Spinal cord (tissue), 10 donors: ENCODE data around the gene TFF2. TPM values are rescaled to one million over a fixed set of nuclear protein-coding genes. Genes with fewer than 3 reads are reported as not detected.
A peak's percentile ranks its signal among the peaks of the same experiment; 100 is the strongest.

Experiments used
- DNase-seq, 6 donors: peaks; one replicate each; pipeline versions ENCODE4 v3.0.0 to v3.0.0-alpha.2; 2013 to 2015; ENCODE audit warnings: low spot score in 6 of 6, low read depth in 4 of 6
- H3K27ac ChIP-seq: one replicate; pipeline ENCODE4 v1.5.1; 2013; ENCODE audit warnings: low read depth, low read length, control low read depth
- H3K27me3 ChIP-seq: one replicate; pipeline ENCODE4 v1.6.1; 2013; ENCODE audit warnings: low read length; ENCODE audit not compliant: control insufficient read depth, insufficient read depth
- H3K36me3 ChIP-seq: one replicate; pipeline ENCODE4 v1.6.1; 2013; ENCODE audit warnings: low read length; ENCODE audit not compliant: control insufficient read depth, insufficient read depth
- H3K4me1 ChIP-seq: one replicate; pipeline ENCODE4 v1.6.1; 2013; ENCODE audit warnings: low read length; ENCODE audit not compliant: control insufficient read depth, insufficient read depth
- H3K4me3 ChIP-seq: one replicate; pipeline ENCODE4 v1.5.1; 2013; ENCODE audit warnings: low read depth, low read length, control low read depth
- H3K9me3 ChIP-seq: one replicate; pipeline ENCODE4 v1.6.1; 2013; ENCODE audit warnings: low read length; ENCODE audit not compliant: control insufficient read depth, insufficient read depth
- WGBS: methylation state at CpG from one replicate; pipeline ENCODE4 v1.1.5; 2013; ENCODE audit warnings: missing lambda C conversion rate; ENCODE audit not compliant: insufficient coverage; 5-methylcytosine and 5-hydroxymethylcytosine counted together
- polyA plus RNA-seq, 2 donors: library from polyadenylated mRNA; unstranded; fragments of 120-200 nt; gene quantifications; one replicate each; pipeline ENCODE4 v1.2.1, GENCODE V29; 2013; ENCODE audit not compliant: insufficient read length in 2 of 2
- total RNA-seq, 2 donors: library from RNA; depleted of rRNA in 1 of 2; stranded (reverse); fragments of 120-200 nt in 1 of 2; fragments of >200 nt in 1 of 2; gene quantifications; one replicate each; pipeline versions ENCODE4 v1.2.3 to v1.2.4, GENCODE V29; 2013 to 2014
- donor health status: healthy.

TFF2 gene
- total and polyA plus RNA-seq, 4 donors = not detected

DNA sequence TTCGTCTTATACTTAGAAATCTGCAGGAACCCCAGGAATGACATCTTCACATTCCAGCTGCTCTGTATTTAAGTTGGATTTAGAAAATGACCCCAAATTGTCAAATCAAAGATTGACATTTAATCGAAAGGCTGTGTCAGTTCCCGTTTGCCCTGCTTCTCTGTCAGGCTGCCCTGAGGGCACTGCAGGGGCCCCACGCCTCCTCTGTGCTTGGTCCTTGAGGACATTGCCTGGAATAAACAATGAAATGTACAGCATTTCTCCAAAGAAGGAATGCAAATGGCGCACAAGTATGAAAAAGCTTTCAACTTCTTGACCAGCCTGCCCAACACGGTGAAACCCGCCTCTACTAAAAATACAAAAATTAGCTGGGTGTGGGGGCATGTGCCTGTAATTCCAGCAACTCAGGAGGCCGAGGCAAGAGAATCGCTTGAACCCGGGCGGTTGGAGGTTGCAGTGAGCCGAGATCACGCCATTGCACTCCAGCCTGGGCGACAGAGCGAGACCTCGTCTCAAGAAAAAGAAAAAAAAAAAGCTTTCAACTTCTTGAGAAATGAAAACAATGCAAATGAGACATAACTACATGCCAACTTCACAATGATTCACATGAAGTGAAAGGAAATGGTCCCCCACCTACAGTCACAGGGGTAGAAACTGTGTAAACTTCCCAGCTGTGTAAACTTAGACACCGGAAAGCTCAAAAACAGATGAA, 42.1 kb upstream of the TFF2 start:
- no peaks in the 10 kb centered on the region for H3K27me3 ChIP-seq
- no peaks in the 10 kb centered on the region for H3K9me3 ChIP-seq
- H3K4me3 ChIP-seq = no peak overlapping the region
- H3K27ac ChIP-seq = no peak overlapping the region
- 86% methylated on average over 10 of the region's 17 CpGs for WGBS
- no peaks in the 10 kb centered on the region for H3K36me3 ChIP-seq
- DNase-seq = no peak
- peaks cover 12% of the 10 kb centered on the region for H3K4me1 ChIP-seq

DNA sequence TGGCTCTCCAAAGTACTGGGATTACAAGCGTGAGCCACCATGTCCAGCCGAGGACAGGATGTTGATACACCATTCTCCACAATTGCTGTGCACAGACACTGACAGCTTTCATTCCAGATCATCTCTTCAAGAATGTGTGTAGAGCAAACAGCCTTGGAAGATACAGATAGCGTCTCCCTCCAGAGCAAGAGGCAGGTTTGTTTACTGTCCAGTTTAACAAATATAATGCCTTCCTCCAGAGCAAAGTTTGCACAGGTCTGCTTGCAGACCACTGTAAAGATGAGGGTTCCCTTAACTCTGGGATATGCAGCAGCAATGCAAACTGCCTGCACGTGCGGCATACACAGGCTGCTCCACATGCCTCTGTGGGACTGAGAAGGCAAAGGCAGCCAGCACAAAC, 40.5 kb upstream of the TFF2 start:
- no peak overlapping the region for H3K4me3 ChIP-seq
- H3K36me3 ChIP-seq = no peaks in the 10 kb centered on the region
- H3K9me3 ChIP-seq = no peaks in the 10 kb centered on the region
- 96% methylated on average over 4 of the region's 5 CpGs for WGBS
- peaks cover 9% of the 10 kb centered on the region for H3K4me1 ChIP-seq
- no peaks in the 10 kb centered on the region for H3K27me3 ChIP-seq
- no peak overlapping the region for H3K27ac ChIP-seq
- no peak for DNase-seq

DNA sequence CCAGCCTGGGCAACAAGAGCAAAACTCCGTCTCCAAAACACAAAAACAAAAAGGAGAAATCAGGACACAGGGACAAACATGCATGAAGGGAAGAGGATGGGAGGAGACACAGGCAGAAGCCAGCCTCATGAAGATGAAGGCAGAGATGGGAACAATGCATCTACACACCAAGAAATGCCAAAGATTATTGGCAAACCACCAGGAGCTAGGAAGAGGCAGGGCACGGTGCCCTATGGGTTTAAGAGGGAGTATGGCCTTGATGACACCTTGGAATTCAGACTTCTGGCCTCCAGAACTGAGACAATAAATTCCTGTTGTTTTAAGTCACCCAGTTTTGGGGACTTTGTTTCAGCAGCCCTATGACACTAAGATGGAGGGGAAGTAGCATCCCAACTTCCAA, 39.9 kb upstream of the TFF2 start:
- Histone ChIP-seq H3K27me3 (no peaks in the 10 kb centered on the region), H3K27ac (no peak overlapping the region), H3K4me1 (peaks cover 9% of the 10 kb centered on the region), H3K36me3 (no peaks in the 10 kb centered on the region), H3K9me3 (no peaks in the 10 kb centered on the region), H3K4me3 (no peak overlapping the region)
- 83% methylated on average over 1 of the region's 2 CpGs for WGBS
- no peak for DNase-seq

DNA sequence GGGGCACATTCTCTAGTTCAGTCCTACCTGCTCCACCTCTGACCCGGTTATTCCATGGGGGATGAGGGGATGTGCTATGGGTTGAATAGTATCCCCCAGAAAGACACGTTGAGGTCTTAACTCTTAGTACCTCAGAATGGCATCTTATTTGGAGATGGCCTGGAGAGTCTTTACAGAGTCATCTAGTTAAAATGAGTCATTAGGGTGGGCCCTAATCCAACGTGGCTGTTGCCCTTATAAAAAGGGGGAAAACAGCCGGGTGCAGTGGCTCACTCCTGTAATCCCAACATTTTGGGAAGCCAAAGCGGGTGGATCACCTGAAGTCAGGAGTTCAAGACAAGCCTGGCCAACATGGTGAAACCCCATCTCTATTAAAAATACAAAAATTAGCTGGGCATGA, 39.4 kb upstream of the TFF2 start:
- H3K27ac ChIP-seq = no peak overlapping the region
- H3K4me1 ChIP-seq = peaks cover 9% of the 10 kb centered on the region
- no peaks in the 10 kb centered on the region for H3K36me3 ChIP-seq
- DNase-seq = no peak
- 40% methylated on average over 1 of the region's 5 CpGs for WGBS
- no peaks in the 10 kb centered on the region for H3K27me3 ChIP-seq
- no peaks in the 10 kb centered on the region for H3K9me3 ChIP-seq
- no peak overlapping the region for H3K4me3 ChIP-seq

- H3K27me3 ChIP-seq = no peaks in the 10 kb centered on the region
- H3K36me3 ChIP-seq = no peaks in the 10 kb centered on the region
- WGBS = 35% methylated on average over 5 of the region's 6 CpGs
These were observed 38.6 kb upstream of the TFF2 start for GRCh38 chr21:42389449-42389835.

GRCh38 chr21:42388740-42389448, 38.1 kb upstream of the TFF2 start:
- 57% methylated on average over 7 of the region's 20 CpGs for WGBS
- Histone ChIP-seq H3K36me3 (no peaks in the 10 kb centered on the region), H3K27me3 (no peaks in the 10 kb centered on the region), H3K4me3 (no peak overlapping the region), H3K27ac (no peak overlapping the region), H3K4me1 (peaks cover 9% of the 10 kb centered on the region), H3K9me3 (no peaks in the 10 kb centered on the region)
- DNase-seq = no peak

More at GRCh38 chr21:42389449-42389835, 38.6 kb upstream of the TFF2 start:
- no peak for DNase-seq
- Histone ChIP-seq H3K9me3 (no peaks in the 10 kb centered on the region), H3K27ac (no peak overlapping the region), H3K4me3 (no peak overlapping the region), H3K4me1 (peaks cover 9% of the 10 kb centered on the region)

GRCh38 chr21:42387843-42388340, 37.1 kb upstream of the TFF2 start:
- Histone ChIP-seq H3K9me3 (no peaks in the 10 kb centered on the region), H3K27me3 (no peaks in the 10 kb centered on the region), H3K36me3 (no peaks in the 10 kb centered on the region), H3K27ac (no peak overlapping the region), H3K4me1 (peaks cover 9% of the 10 kb centered on the region), H3K4me3 (no peak overlapping the region)
- no CpG with 5 or more reads among the region's 6 CpGs for WGBS
- no peak for DNase-seq

GRCh38 chr21:42387164-42387563, 36.4 kb upstream of the TFF2 start:
- H3K4me3 ChIP-seq = no peak overlapping the region
- no peak overlapping the region for H3K27ac ChIP-seq
- no CpG with 5 or more reads among the region's 3 CpGs for WGBS
- H3K27me3 ChIP-seq = no peaks in the 10 kb centered on the region
- DNase-seq = peak in 1 of 6 donors; percentile 9
- peaks cover 9% of the 10 kb centered on the region for H3K4me1 ChIP-seq
- H3K36me3 ChIP-seq = no peaks in the 10 kb centered on the region
- no peaks in the 10 kb centered on the region for H3K9me3 ChIP-seq

- DNase-seq = no peak
These were observed 35.3 kb upstream of the TFF2 start for GRCh38 chr21:42386034-42386591.

More at GRCh38 chr21:42386034-42386591, 35.3 kb upstream of the TFF2 start:
- 95% methylated on average over 10 of the region's 11 CpGs for WGBS
- Histone ChIP-seq H3K9me3 (no peaks in the 10 kb centered on the region), H3K27ac (no peak overlapping the region), H3K27me3 (no peaks in the 10 kb centered on the region), H3K4me3 (no peak overlapping the region), H3K4me1 (peaks cover 9% of the 10 kb centered on the region), H3K36me3 (no peaks in the 10 kb centered on the region)
